ENCODE results near the gene SLC39A11. TPM values are rescaled to one million over a fixed set of nuclear protein-coding genes. Genes with fewer than 3 reads are reported as not detected.

SLC39A11 gene
- total RNA-seq, 2 experiments from 2014 or later = 9.7 to 12.2 TPM

- peaks cover 35% of the 10 kb centered on the region for H3K36me3 Mint-ChIP-seq (ENCODE audit: low read depth)
- H3K4me1 ChIP-seq (ENCODE audit: insufficient read depth, low read length) = no peaks in the 10 kb centered on the region
- H3K27me3 Mint-ChIP-seq = no peaks in the 10 kb centered on the region
- no peak overlapping the region for H3K4me3 Mint-ChIP-seq
- no peaks in the 10 kb centered on the region for H3K36me3 ChIP-seq (ENCODE audit: insufficient read depth, low read length)
- ChIA-PET CTCF (no interaction called here), POLR2A (no interaction called here)
- H3K27ac ChIP-seq (ENCODE audit: low read depth in 1 of 2, low read length in 2 of 2) = no peak overlapping the region
- no peaks in the 10 kb centered on the region for H3K9me3 Mint-ChIP-seq
- no peaks in the 10 kb centered on the region for H3K27me3 ChIP-seq (ENCODE audit: control insufficient read depth in 1 of 2, insufficient read depth in 2 of 2, low read length in 2 of 2)
- TF ChIP-seq CTCF (IDR thresholded peaks at IDR 0.05) = no peak
- peaks cover 9% of the 10 kb centered on the region for H3K4me1 Mint-ChIP-seq (ENCODE audit: low read depth)
- ATAC-seq (ENCODE audit: poor library complexity) (no peak), DNase-seq (no peak)
- intact Hi-C loops (cut with DNase I, micrococcal nuclease) = no loop called here
- no peaks in the 10 kb centered on the region for H3K9me3 ChIP-seq (ENCODE audit: control insufficient read depth in 1 of 2, insufficient read depth in 1 of 2, low read length in 2 of 2)
- H3K4me3 ChIP-seq (ENCODE audit: low read length) = no peak overlapping the region
- no peak overlapping the region for H3K27ac Mint-ChIP-seq
Observed at GRCh38 chr17:73050797-73051196, 41.7 kb downstream of the SLC39A11 start.

DNA sequence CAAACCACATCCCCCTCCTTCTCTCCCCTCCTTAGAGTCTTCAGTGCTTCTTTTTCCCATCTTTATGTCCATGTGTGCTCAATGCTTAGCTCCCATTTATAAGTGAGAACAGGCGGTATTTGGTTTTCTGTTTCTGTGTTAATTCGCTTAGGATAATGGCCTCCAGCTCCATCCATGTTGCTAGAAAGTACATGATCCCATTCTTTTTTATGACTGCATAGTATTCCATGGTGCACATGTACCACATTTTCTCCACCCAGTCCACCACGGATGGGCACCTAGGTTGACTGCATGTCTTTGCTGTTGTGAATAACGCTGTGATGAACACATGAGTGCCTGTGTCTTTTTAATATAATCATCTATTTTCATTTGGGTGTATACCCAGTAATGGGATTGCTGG, 44.3 kb downstream of the SLC39A11 start:
- POLR2A ChIA-PET = no interaction called here
- ATAC-seq (ENCODE audit: poor library complexity) = no peak
- CTCF ChIA-PET = no interaction called here
- H3K27me3 ChIP-seq (ENCODE audit: control insufficient read depth in 1 of 2, insufficient read depth in 2 of 2, low read length in 2 of 2) = no peaks in the 10 kb centered on the region
- H3K4me3 ChIP-seq (ENCODE audit: low read length) = no peak overlapping the region
- no peak for TF ChIP-seq CTCF (IDR thresholded peaks at IDR 0.05)
- intact Hi-C loops (cut with DNase I, micrococcal nuclease) = no loop called here
- Mint-ChIP-seq H3K36me3 (ENCODE audit: low read depth) (peaks cover 51% of the 10 kb centered on the region), H3K4me1 (ENCODE audit: low read depth) (peaks cover 9% of the 10 kb centered on the region), H3K9me3 (no peaks in the 10 kb centered on the region), H3K27me3 (no peaks in the 10 kb centered on the region), H3K27ac (no peak overlapping the region), H3K4me3 (no peak overlapping the region)
- H3K4me1 ChIP-seq (ENCODE audit: insufficient read depth, low read length) = no peaks in the 10 kb centered on the region
- H3K9me3 ChIP-seq (ENCODE audit: control insufficient read depth in 1 of 2, insufficient read depth in 1 of 2, low read length in 2 of 2) = no peaks in the 10 kb centered on the region
- H3K36me3 ChIP-seq (ENCODE audit: insufficient read depth, low read length) = no peaks in the 10 kb centered on the region
- H3K27ac ChIP-seq (ENCODE audit: low read depth in 1 of 2, low read length in 2 of 2) = no peak overlapping the region
- no peak for DNase-seq

GRCh38 chr17:73045724-73046123, 46.8 kb downstream of the SLC39A11 start:
- Mint-ChIP-seq H3K4me3 (no peak overlapping the region), H3K27me3 (no peaks in the 10 kb centered on the region), H3K36me3 (ENCODE audit: low read depth) (peaks cover 59% of the 10 kb centered on the region), H3K9me3 (peaks cover 5% of the 10 kb centered on the region), H3K27ac (no peak overlapping the region), H3K4me1 (ENCODE audit: low read depth) (no peaks in the 10 kb centered on the region)
- peaks cover 0 to 7% of the 10 kb centered on the region in 2 experiments for H3K9me3 ChIP-seq (ENCODE audit: control insufficient read depth in 1 of 2, insufficient read depth in 1 of 2, low read length in 2 of 2)
- H3K27me3 ChIP-seq (ENCODE audit: control insufficient read depth in 1 of 2, insufficient read depth in 2 of 2, low read length in 2 of 2) = no peaks in the 10 kb centered on the region
- no peaks in the 10 kb centered on the region for H3K36me3 ChIP-seq (ENCODE audit: insufficient read depth, low read length)
- ChIA-PET POLR2A (no interaction called here), CTCF (no interaction called here)
- DNase-seq (no peak), ATAC-seq (ENCODE audit: poor library complexity) (no peak)
- H3K4me1 ChIP-seq (ENCODE audit: insufficient read depth, low read length) = no peaks in the 10 kb centered on the region
- no peak overlapping the region for H3K4me3 ChIP-seq (ENCODE audit: low read length)
- intact Hi-C loops (cut with DNase I, micrococcal nuclease) = no loop called here
- H3K27ac ChIP-seq (ENCODE audit: low read depth in 1 of 2, low read length in 2 of 2) = no peak overlapping the region
- no peak for TF ChIP-seq CTCF (IDR thresholded peaks at IDR 0.05)
